HG03354 (cell line): Measurements from ENCODE around the gene TOGARAM1.
"Not testable (repeated sequence)": the region's sequence is repeated elsewhere in the genome, so short reads cannot be mapped to it uniquely, and the experiment has no call there.

Source experiments
- ATAC-seq: cut with Tn5 transposase; IDR thresholded peaks from one replicate; pipeline ENCODE4 v1.9.1; 2021; ENCODE audit warnings: mild to moderate bottlenecking; ENCODE audit not compliant: unreplicated experiment, poor library complexity, severe bottlenecking

Gene TOGARAM1

GRCh38 chr14:45034730-45035129 is 72.7 kb downstream of the TOGARAM1 start:
- ATAC-seq = no peak

DNA sequence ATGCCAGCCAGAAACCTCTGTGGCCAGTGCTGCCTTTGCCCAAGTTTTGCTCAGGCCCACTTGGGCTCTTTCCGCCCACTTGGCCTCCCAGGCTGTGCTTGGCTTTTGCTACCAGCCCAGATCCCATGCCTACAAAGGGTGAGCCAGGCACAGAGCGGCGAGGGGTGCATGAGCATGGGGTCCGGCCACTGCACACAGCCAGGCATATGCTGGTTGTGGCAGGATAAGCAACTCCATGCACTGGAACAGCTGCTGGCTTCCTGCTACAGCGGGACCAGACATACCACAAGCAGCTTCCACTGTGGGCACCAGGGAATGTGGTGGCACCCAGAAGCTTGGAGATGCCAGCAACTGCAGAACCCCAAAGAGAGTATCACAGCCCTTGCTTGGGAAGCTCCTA is 76.3 kb downstream of the TOGARAM1 start:
- no peak for ATAC-seq

- ATAC-seq = no peak
Observed at GRCh38 chr14:45038865-45039264, 76.9 kb downstream of the TOGARAM1 start.

DNA sequence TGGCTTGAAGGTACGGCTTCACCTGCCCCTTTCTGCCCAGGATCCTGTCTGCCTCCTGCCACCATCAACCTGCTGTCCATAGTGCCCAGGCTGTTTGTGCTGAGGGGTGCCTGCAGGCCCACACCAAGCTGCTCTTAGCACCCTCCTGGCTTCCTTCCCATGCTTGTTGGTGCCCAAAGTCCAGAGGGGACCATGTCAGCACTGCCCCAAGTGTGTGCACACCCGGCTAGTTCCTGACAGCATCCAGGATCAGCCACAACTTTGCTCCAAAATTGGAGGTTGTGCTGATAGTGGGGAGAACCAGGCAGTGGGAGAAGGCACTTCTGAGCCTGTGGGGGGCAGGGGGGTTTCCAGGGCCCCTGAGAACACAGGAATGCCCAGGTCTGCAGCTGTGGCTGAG is 77.4 kb downstream of the TOGARAM1 start:
- ATAC-seq = no peak

GRCh38 chr14:45041641-45042040 is 79.7 kb downstream of the TOGARAM1 start:
- no peak for ATAC-seq

GRCh38 chr14:45044638-45045037 is 82.6 kb downstream of the TOGARAM1 start:
- no peak for ATAC-seq

DNA sequence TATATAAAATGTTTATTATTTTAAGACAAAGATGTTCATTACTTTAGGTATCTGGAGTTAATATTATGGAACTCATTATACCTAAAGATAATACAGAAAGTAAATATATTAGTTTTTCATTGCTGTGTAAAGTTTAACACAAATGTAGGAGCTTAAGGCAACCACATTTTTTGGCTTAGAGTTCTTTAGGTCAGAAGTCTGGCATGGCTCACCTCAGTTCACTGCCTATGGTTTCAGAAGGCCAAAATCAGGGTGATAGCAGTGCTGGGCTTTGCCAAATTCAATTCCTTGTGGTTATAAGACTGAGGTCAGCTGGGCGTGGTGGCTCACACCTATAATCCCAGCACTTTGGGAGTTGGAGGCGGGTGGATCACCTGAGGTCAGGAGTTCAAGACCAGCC is 86.4 kb downstream of the TOGARAM1 start:
- no peak for ATAC-seq

GRCh38 chr14:45051180-45051579 is 89.2 kb downstream of the TOGARAM1 start:
- no peak for ATAC-seq

- no peak for ATAC-seq
Observed at GRCh38 chr14:45051896-45052295, 89.9 kb downstream of the TOGARAM1 start.

GRCh38 chr14:45057349-45057748 is 95.4 kb downstream of the TOGARAM1 start:
- no peak for ATAC-seq

- ATAC-seq = no peak
Observed at GRCh38 chr14:45057881-45058364, 95.9 kb downstream of the TOGARAM1 start.

DNA sequence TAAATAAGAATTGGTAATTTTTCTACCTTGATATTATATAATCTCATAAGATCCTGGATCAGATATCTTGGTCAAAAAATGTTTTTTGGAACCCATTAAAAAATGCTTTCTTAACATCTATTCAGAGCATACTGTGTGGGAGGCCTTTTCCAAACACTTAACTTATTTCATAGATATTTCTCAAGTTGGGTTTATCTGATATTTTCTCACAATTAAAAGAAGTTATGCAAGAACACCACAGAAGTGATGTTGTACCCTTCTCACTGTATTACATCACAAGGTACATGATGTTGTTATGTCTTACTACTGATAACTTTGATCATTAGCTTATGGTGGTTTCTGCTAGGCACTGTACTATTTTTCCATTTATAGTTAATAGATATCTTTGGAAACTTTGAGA is 98.6 kb downstream of the TOGARAM1 start:
- no peak for ATAC-seq

GRCh38 chr14:45065540-45065939 is 103.5 kb downstream of the TOGARAM1 start:
- ATAC-seq = no peak

GRCh38 chr14:45065956-45066355 is 104.0 kb downstream of the TOGARAM1 start:
- no peak for ATAC-seq

- ATAC-seq = no peak
Observed at GRCh38 chr14:45066667-45067066, 104.7 kb downstream of the TOGARAM1 start.

GRCh38 chr14:45068396-45068795 is 106.4 kb downstream of the TOGARAM1 start:
- no peak for ATAC-seq

GRCh38 chr14:45070215-45070614 is 108.2 kb downstream of the TOGARAM1 start:
- no peak for ATAC-seq

GRCh38 chr14:45072126-45072525 is 110.1 kb downstream of the TOGARAM1 start:
- ATAC-seq = no peak

GRCh38 chr14:45073231-45073879 is 111.4 kb downstream of the TOGARAM1 start:
- ATAC-seq = no peak

- no peak for ATAC-seq
Observed at GRCh38 chr14:45078323-45078722, 116.3 kb downstream of the TOGARAM1 start.

DNA sequence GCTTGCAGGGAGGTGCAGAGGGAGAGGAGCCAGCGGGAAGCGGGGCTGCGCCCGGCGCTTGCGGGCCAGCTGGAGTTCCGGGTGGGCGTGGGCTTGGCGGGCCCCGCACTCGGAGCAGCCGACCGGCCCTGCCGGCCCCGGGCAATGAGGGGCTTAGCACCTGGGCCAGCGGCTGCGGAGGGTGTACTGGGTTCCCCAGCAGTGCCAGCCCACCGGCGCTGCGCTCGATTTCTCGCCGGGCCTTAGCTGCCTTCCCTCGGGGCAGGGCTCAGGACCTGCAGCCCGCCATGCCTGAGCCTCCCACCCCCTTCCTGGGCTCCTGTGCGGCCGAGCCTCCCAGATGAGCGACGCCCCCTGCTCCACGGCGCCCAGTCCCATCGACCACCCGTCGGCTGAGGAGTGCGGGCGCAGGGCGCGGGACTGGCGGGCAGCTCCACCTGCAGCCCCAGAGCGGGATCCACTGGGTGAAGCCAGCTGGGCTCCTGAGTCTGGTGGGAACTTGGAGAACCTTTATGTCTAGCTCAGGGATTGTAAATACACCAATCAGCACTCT is 118.5 kb downstream of the TOGARAM1 start:
- ATAC-seq = not testable (repeated sequence)

GRCh38 chr14:45081096-45081495 is 119.1 kb downstream of the TOGARAM1 start:
- ATAC-seq = not testable (repeated sequence)
